Measurements from ENCODE around the gene LY6G6C.

GRCh38 chr6:31734247-31734820, 12.8 kb upstream of the LY6G6C start:
- TF ChIP-seq, protein P1, sequence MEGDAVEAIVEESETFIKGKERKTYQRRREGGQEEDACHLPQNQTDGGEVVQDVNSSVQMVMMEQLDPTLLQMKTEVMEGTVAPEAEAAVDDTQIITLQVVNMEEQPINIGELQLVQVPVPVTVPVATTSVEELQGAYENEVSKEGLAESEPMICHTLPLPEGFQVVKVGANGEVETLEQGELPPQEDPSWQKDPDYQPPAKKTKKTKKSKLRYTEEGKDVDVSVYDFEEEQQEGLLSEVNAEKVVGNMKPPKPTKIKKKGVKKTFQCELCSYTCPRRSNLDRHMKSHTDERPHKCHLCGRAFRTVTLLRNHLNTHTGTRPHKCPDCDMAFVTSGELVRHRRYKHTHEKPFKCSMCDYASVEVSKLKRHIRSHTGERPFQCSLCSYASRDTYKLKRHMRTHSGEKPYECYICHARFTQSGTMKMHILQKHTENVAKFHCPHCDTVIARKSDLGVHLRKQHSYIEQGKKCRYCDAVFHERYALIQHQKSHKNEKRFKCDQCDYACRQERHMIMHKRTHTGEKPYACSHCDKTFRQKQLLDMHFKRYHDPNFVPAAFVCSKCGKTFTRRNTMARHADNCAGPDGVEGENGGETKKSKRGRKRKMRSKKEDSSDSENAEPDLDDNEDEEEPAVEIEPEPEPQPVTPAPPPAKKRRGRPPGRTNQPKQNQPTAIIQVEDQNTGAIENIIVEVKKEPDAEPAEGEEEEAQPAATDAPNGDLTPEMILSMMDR (IDR thresholded peaks at IDR 0.05): no peak
- no peak for TF ChIP-seq EZH2 (IDR thresholded peaks at IDR 0.05; ENCODE audit: borderline replicate concordance, insufficient read depth, low read depth, low read length, poor library complexity, severe bottlenecking)
